ENCODE data around the gene SLC11A2. TPM values are rescaled to one million over a fixed set of nuclear protein-coding genes. Genes with fewer than 3 reads are reported as not detected.

The SLC11A2 gene
- total RNA-seq, 2 donors from 2014 or later = 61.8 to 64.5 TPM

DNA sequence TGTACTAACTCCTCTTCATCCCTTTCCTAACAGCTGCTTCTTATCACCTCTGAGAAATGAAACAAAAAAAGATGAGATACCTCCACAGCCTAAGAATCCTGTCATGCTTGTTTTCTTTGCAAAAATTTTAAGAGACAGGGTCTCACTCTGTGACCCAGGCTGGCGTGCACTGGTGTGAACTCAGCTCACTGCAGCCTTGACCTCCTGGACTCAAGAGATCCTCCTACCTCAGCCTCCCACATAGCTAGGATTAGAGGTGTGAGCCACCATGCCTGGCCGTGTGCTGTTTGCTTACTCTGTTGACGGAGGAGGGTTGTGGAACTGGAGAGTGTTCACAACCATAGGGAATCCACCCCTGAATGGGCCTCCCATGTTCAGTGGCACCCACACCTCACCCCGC, 41.0 kb upstream of the SLC11A2 start:
- intact Hi-C loops (cut with DNase I) = no loop called here
- WGBS = 79% methylated on average over 4 of the region's 4 CpGs

GRCh38 chr12:51065530-51065929, 39.3 kb upstream of the SLC11A2 start:
- Histone ChIP-seq H3K27me3 (replicated peaks; ENCODE audit: insufficient read depth) (no peaks in the 10 kb centered on the region), H3K4me3 (no peak overlapping the region), H3K9me3 (no peaks in the 10 kb centered on the region), H3K27ac (no peak overlapping the region), H3K4me1 (replicated peaks) (no peaks in the 10 kb centered on the region), H3K36me3 (peaks cover 0 to 10% of the 10 kb centered on the region in 2 donors)
- no peak for DNase-seq (ENCODE audit: low spot score)
- no peak for TF ChIP-seq POLR2AphosphoS5 (IDR thresholded peaks at IDR 0.05)
- no peak for TF ChIP-seq POLR2A (IDR thresholded peaks at IDR 0.05)
- TF ChIP-seq CTCF (IDR thresholded peaks at IDR 0.05) = no peak
- intact Hi-C loops (cut with DNase I) = no loop called here
- WGBS = 91% methylated on average over 5 of the region's 5 CpGs

More for the DNA sequence above, 41.0 kb upstream of the SLC11A2 start:
- Histone ChIP-seq H3K27ac (no peak overlapping the region), H3K36me3 (peaks cover 0 to 10% of the 10 kb centered on the region in 2 donors), H3K4me1 (replicated peaks) (no peaks in the 10 kb centered on the region), H3K27me3 (replicated peaks; ENCODE audit: insufficient read depth) (no peaks in the 10 kb centered on the region), H3K4me3 (no peak overlapping the region), H3K9me3 (no peaks in the 10 kb centered on the region)
- no peak for TF ChIP-seq POLR2AphosphoS5 (IDR thresholded peaks at IDR 0.05)
- TF ChIP-seq CTCF (IDR thresholded peaks at IDR 0.05) = no peak
- TF ChIP-seq POLR2A (IDR thresholded peaks at IDR 0.05) = no peak
- DNase-seq (ENCODE audit: low spot score) = no peak

GRCh38 chr12:51062631-51063397, 36.6 kb upstream of the SLC11A2 start:
- Histone ChIP-seq H3K4me3 (no peak overlapping the region), H3K36me3 (peaks cover 0 to 18% of the 10 kb centered on the region in 2 donors), H3K9me3 (no peaks in the 10 kb centered on the region), H3K27me3 (replicated peaks; ENCODE audit: insufficient read depth) (no peaks in the 10 kb centered on the region), H3K4me1 (replicated peaks) (no peaks in the 10 kb centered on the region), H3K27ac (no peak overlapping the region)
- intact Hi-C loops (cut with DNase I) = no loop called here
- TF ChIP-seq POLR2A (IDR thresholded peaks at IDR 0.05) = no peak
- TF ChIP-seq CTCF (IDR thresholded peaks at IDR 0.05) = no peak
- no peak for TF ChIP-seq POLR2AphosphoS5 (IDR thresholded peaks at IDR 0.05)
- WGBS = 72% methylated on average over 9 of the region's 9 CpGs
- DNase-seq (ENCODE audit: low spot score) = no peak

- no peaks in the 10 kb centered on the region for H3K27me3 ChIP-seq (replicated peaks; ENCODE audit: insufficient read depth)
- H3K4me3 ChIP-seq = no peak overlapping the region
- H3K9me3 ChIP-seq = no peaks in the 10 kb centered on the region
- DNase-seq (ENCODE audit: low spot score) = no peak
- H3K27ac ChIP-seq = no peak overlapping the region
- intact Hi-C loops (cut with DNase I) = loop anchor here (5.0 kb wide), 1 partner anchor 283 kb away; no protein-coding TSS in a partner anchor
- H3K36me3 ChIP-seq = peaks cover 5 to 10% of the 10 kb centered on the region in 2 donors
- no peak for TF ChIP-seq POLR2A (IDR thresholded peaks at IDR 0.05)
- TF ChIP-seq POLR2AphosphoS5 (IDR thresholded peaks at IDR 0.05) = no peak
- no peak for TF ChIP-seq CTCF (IDR thresholded peaks at IDR 0.05)
- H3K4me1 ChIP-seq (replicated peaks) = no peaks in the 10 kb centered on the region
- WGBS = 80% methylated on average over 7 of the region's 7 CpGs
Measured at GRCh38 chr12:51059086-51059485, 32.9 kb upstream of the SLC11A2 start.

DNA sequence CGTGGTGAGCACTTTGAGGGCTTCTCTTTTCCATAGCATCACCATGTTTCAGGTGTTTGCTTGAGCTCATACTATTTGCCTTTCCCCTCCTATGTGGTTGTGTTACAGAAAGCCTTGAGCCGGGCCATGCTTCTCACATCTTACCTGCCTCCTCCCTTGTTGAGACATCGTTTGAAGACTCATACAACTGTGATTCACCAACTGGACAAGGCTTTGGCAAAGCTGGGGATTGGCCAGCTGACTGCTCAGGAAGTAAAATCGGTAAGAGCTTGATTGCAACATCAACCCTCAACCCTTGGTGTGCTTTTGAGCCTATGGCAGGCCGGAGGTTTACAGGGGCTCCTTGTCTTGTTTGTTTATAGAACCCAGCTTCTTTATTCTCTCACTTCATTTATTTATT, 30.1 kb upstream of the SLC11A2 start:
- Histone ChIP-seq H3K4me1 (replicated peaks) (no peaks in the 10 kb centered on the region), H3K4me3 (no peak overlapping the region), H3K36me3 (peaks cover 5 to 10% of the 10 kb centered on the region in 2 donors), H3K27me3 (replicated peaks; ENCODE audit: insufficient read depth) (no peaks in the 10 kb centered on the region), H3K27ac (no peak overlapping the region), H3K9me3 (no peaks in the 10 kb centered on the region)
- 76% methylated on average over 5 of the region's 5 CpGs for WGBS
- TF ChIP-seq CTCF (IDR thresholded peaks at IDR 0.05) = no peak
- no peak for TF ChIP-seq POLR2AphosphoS5 (IDR thresholded peaks at IDR 0.05)
- no peak for TF ChIP-seq POLR2A (IDR thresholded peaks at IDR 0.05)
- no peak for DNase-seq (ENCODE audit: low spot score)
- intact Hi-C loops (cut with DNase I) = loop anchor here (5.0 kb wide), 1 partner anchor 286 kb away; no protein-coding TSS in a partner anchor
